DND-41 (cell line): Measurements from ENCODE around the gene UQCC2.

Experiments used
- ATAC-seq: fragments of 200-7000 bp; cut with Tn5 transposase; 3 replicates; pipeline ENCODE4 v1.9.1; 2021; ENCODE audit warnings: low read depth; ENCODE audit not compliant: insufficient read depth
- DNase-seq: peaks from one replicate; pipeline ENCODE4 v3.0.0-alpha.2; 2020
- H2AFZ ChIP-seq: 2 replicates; pipeline ENCODE4 v1.6.0; 2012; ENCODE audit warnings: low read depth, low read length
- H3K27ac ChIP-seq: 2 replicates; pipeline ENCODE4 v1.5.1; 2012; ENCODE audit warnings: low read length, inconsistent platforms
- H3K27me3 ChIP-seq: fragments of 200-600 bp; sonication (generic); 2 replicates; pipeline ENCODE4 v1.6.0; 2012; ENCODE audit warnings: low read length, mild to moderate bottlenecking, inconsistent platforms; ENCODE audit not compliant: insufficient read depth, poor library complexity
- H3K36me3 ChIP-seq: 2 replicates; pipeline ENCODE4 v1.5.1; 2012; ENCODE audit warnings: low read length, inconsistent platforms; ENCODE audit not compliant: insufficient read depth
- H3K4me1 ChIP-seq: 2 replicates; pipeline ENCODE4 v1.5.1; 2012; ENCODE audit warnings: mild to moderate bottlenecking, low read length; ENCODE audit not compliant: insufficient read depth
- H3K4me2 ChIP-seq: 2 replicates; pipeline ENCODE4 v1.6.0; 2012; ENCODE audit warnings: mild to moderate bottlenecking, moderate library complexity, low read length, inconsistent platforms; ENCODE audit not compliant: insufficient read depth
- H3K4me3 ChIP-seq, 2 experiments: fragments of 200-600 bp in 1 of 2; shearing (Covaris generic) in 1 of 2; 2 replicates each; pipeline ENCODE4 v1.5.1; 2012 to 2016; ENCODE audit warnings: inconsistent platforms in 2 of 2, low read length in 2 of 2, mild to moderate bottlenecking in 2 of 2, low read depth in 1 of 2, moderate library complexity in 1 of 2
- H3K79me2 ChIP-seq: 2 replicates; pipeline ENCODE4 v1.6.0; 2012; ENCODE audit warnings: low read length, inconsistent platforms; ENCODE audit not compliant: insufficient read depth
- H3K9ac ChIP-seq: 2 replicates; pipeline ENCODE4 v1.6.0; 2012; ENCODE audit warnings: low read depth, mild to moderate bottlenecking, inconsistent platforms, low read length, moderate library complexity
- H3K9me3 ChIP-seq: 2 replicates; pipeline ENCODE4 v1.5.1; 2012; ENCODE audit warnings: low read length, moderate library complexity, mild to moderate bottlenecking, inconsistent platforms; ENCODE audit not compliant: insufficient read depth, severe bottlenecking
- H4K20me1 ChIP-seq: 2 replicates; pipeline ENCODE4 v1.6.0; 2012; ENCODE audit warnings: low read length; ENCODE audit not compliant: insufficient read depth
- CTCF ChIP-seq: IDR thresholded peaks from 2 replicates; pipeline ENCODE4 v1.5.1; 2012; ENCODE audit warnings: borderline replicate concordance, low read length, moderate library complexity, mild to moderate bottlenecking; ENCODE audit not compliant: poor library complexity, severe bottlenecking; ENCODE audit errors: extremely low read depth
- EZH2 ChIP-seq: IDR thresholded peaks from 3 replicates; pipeline ENCODE4 v1.6.1; 2012; ENCODE audit warnings: borderline replicate concordance, low read depth, mild to moderate bottlenecking, moderate library complexity, low read length, inconsistent platforms; ENCODE audit not compliant: severe bottlenecking

UQCC2 gene

GRCh38 chr6:33679761-33680160, 31.7 kb downstream of the UQCC2 start:
- no peaks in the 10 kb centered on the region for H3K4me1 ChIP-seq
- no peak for ATAC-seq
- no peak for TF ChIP-seq CTCF
- TF ChIP-seq EZH2, result no peak

GRCh38 chr6:33678932-33679490, 32.5 kb downstream of the UQCC2 start:
- H3K4me1 ChIP-seq, result no peaks in the 10 kb centered on the region
- peaks cover 87% of the 10 kb centered on the region for H3K36me3 ChIP-seq

More at GRCh38 chr6:33679761-33680160, 31.7 kb downstream of the UQCC2 start:
- no peak overlapping the region for H2AFZ ChIP-seq
- no peak overlapping the region for H3K27ac ChIP-seq
- peaks cover 3% of the 10 kb centered on the region; the same call in 1 of the 2 replicates for H4K20me1 ChIP-seq
- H3K9ac ChIP-seq, result no peak overlapping the region
- H3K9me3 ChIP-seq, result no peaks in the 10 kb centered on the region
- H3K4me2 ChIP-seq, result no peak overlapping the region
- H3K27me3 ChIP-seq, result no peaks in the 10 kb centered on the region
- peaks cover 88% of the 10 kb centered on the region for H3K36me3 ChIP-seq
- no peak overlapping the region for H3K4me3 ChIP-seq
- no peak for DNase-seq
- no peaks in the 10 kb centered on the region for H3K79me2 ChIP-seq

GRCh38 chr6:33678233-33678931, 33.1 kb downstream of the UQCC2 start:
- peaks cover 87% of the 10 kb centered on the region for H3K36me3 ChIP-seq
- no peaks in the 10 kb centered on the region for H3K79me2 ChIP-seq
- TF ChIP-seq CTCF, result no peak
- TF ChIP-seq EZH2, result no peak
- no peak overlapping the region for H2AFZ ChIP-seq
- H3K4me2 ChIP-seq, result no peak overlapping the region
- H3K9me3 ChIP-seq, result no peaks in the 10 kb centered on the region
- DNase-seq, result no peak
- H3K9ac ChIP-seq, result no peak overlapping the region
- no peak overlapping the region for H3K4me3 ChIP-seq
- H3K4me1 ChIP-seq, result no peaks in the 10 kb centered on the region
- ATAC-seq, result no peak
- peaks cover 3% of the 10 kb centered on the region; the same call in 1 of the 2 replicates for H4K20me1 ChIP-seq
- no peak overlapping the region for H3K27ac ChIP-seq
- H3K27me3 ChIP-seq, result no peaks in the 10 kb centered on the region

More at GRCh38 chr6:33678932-33679490, 32.5 kb downstream of the UQCC2 start:
- Histone ChIP-seq H3K9me3 (no peaks in the 10 kb centered on the region), H4K20me1 (peaks cover 3% of the 10 kb centered on the region; the same call in 1 of the 2 replicates), H3K27me3 (no peaks in the 10 kb centered on the region), H3K79me2 (no peaks in the 10 kb centered on the region), H3K9ac (no peak overlapping the region), H3K4me2 (no peak overlapping the region), H3K27ac (no peak overlapping the region), H2AFZ (no peak overlapping the region), H3K4me3 (no peak overlapping the region)
- DNase-seq, result no peak
- no peak for TF ChIP-seq EZH2
- no peak for TF ChIP-seq CTCF
- ATAC-seq, result no peak
